DMS153 treated with DMSO at 0.1 percent for 48 hours (cell line): ENCODE data around the gene MSL1.
A peak's percentile ranks its signal among the peaks of the same experiment; 100 is the strongest.

Source experiments
- DNase-seq: peaks from one replicate; lab custom pipeline; 2025; ENCODE audit not compliant: unreplicated experiment; lab: John Stamatoyannopoulos, UW

The MSL1 gene

DNA sequence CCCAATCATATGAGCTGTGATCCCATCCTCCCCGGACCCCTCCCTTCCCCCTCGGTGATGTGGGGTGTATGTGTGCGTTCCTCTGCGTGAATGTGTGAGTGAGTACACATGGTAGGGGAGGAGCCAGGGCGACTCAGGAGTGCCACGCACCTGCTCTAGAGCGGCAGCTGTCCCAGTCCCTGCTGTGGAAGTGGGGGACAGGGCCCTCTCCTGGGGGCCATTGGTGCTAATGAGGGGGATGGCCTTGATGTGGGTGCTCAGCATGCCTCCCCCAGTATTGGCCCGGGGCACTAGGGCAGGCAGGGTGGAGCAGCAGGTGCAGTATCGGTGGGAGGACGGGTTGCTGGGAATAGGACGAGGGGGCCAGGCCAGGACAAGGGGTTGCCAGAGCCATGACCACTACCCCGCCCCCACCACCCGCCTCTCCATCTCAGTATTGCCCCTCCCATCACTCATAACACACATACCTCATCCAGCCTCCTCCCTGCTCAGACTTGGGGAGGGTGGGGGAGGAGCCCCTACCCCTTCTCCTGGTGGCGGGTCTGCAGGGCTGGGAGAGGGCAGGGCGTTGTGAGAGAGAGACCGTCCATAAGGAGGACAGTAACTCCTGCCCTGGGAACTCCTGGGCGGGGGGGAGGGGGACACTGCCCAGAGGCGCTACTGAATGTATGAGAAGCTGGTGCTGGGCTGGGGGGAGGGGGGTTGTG lies 29.9 kb upstream of the MSL1 start:
- no peak for DNase-seq

DNA sequence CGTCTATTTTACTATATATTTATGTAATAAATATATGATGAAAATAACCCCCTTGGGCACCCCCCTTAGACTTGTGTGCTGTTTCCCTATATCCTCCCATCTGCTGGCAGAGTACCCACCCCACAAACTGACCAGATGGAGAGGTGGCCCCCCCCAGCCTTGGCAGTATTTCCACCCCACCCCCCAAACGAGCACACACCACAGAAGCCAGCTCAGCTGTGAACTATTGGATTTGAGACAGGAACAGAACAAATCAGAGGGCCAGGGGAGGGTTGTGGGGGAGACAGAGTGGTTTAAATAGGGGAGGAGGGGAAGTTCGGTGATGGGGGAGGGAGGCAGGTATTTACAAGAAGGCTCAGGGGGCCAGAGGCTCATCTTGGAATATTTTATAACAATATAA lies 29.2 kb upstream of the MSL1 start:
- no peak for DNase-seq

DNA sequence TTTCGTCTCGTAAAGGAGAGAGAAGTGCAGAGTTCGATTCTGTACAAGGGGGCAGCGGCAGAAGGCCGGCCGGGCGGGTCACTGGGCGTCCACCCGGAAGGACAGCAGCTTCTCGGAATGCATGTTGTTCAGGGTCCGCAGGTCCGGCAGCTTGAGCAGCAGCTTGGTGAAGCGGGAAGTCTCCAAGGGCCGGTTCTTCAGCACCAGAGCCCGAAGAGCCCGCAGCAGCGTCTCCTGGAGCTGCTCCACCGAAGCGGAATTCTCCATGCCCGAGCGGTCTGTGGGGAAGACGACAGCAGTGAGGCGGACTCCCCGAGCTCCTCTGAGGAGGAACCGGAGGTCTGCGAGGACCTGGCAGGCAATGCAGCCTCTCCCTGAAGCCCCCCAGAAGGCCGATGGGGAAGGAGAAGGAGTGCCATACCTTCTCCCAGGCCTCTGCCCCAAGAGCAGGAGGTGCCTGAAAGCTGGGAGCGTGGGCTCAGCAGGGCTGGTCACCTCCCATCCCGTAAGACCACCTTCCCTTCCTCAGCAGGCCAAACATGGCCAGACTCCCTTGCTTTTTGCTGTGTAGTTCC lies 28.7 kb upstream of the MSL1 start:
- DNase-seq, result no peak

DNA sequence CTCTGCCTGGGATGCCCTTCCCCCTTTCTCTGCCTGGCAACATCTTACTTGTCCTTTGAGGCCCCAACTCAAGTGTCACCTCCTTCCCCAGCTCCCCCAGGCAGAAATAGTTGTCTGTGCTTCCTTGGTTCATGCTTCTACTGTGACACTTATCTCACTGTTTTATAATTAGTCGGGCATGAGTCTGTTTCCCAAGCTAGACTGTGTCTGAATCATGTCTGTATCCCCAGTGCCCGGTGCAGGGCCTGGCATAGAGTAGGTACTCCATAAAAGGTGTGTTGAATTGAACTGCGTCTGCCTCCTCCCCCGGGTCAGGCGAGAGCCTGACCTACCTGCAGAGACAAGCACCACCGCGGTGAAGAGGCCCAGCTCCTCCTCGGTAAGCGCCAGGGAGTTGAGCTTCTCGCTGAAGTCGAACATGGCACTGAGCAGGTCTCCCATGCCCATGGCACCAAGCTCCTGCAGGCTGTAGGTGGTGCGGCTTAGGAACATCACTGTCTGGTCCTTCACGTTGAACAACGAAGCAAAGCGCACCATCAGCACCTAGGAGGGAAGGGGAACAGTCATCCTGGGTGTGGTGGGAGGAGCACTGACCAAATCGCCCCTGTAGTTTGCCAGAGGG lies 28.1 kb upstream of the MSL1 start:
- no peak for DNase-seq

DNA sequence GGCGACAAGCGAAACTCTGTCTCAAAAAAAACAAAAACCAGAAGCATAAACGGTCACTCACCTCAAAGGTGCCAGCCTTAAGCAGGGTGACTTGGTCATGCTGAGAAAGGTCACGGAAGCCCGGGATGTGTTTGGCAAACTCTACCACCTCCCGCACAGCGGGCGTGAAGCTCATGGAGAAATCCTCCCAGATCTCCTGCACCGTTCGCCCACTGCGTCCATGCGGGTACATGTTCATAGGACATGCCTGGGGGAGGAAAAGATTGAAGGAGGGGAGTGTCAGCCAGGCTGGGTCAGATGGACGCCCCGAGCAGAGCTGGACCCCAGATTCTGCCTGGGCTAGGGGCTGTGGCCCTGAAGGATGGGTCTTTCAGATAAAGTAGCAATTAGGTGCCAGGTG lies 26.9 kb upstream of the MSL1 start:
- DNase-seq, result no peak

DNA sequence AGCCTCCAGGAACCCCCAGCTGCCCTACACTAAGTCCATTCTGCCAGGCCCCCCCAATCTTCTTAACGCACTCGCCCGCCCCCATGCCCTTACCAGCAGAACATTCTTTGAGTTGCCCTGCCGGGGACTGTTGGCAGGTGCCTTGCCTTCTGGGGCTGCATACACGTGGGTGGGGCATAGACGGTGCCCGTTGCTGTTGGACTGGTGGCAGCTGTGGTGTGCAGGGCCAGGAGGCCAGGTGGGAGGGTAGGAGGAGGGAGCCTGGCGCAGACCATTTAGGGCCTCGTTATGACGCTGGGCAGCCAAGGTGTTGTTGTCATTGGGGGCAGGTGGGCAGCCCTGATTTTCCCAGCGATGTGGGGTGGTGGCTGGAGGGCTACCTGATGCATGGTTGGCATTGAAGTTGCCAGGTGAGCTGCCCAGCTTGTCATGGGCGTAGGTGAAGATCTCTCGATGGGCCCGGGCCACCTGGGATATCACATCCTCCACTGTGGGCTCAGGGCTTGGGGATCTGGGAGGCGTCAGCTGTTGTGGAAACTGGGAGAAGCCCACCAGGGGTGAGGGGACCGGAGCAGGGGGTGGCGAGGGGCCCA lies 26.3 kb upstream of the MSL1 start:
- DNase-seq, result no peak

DNA sequence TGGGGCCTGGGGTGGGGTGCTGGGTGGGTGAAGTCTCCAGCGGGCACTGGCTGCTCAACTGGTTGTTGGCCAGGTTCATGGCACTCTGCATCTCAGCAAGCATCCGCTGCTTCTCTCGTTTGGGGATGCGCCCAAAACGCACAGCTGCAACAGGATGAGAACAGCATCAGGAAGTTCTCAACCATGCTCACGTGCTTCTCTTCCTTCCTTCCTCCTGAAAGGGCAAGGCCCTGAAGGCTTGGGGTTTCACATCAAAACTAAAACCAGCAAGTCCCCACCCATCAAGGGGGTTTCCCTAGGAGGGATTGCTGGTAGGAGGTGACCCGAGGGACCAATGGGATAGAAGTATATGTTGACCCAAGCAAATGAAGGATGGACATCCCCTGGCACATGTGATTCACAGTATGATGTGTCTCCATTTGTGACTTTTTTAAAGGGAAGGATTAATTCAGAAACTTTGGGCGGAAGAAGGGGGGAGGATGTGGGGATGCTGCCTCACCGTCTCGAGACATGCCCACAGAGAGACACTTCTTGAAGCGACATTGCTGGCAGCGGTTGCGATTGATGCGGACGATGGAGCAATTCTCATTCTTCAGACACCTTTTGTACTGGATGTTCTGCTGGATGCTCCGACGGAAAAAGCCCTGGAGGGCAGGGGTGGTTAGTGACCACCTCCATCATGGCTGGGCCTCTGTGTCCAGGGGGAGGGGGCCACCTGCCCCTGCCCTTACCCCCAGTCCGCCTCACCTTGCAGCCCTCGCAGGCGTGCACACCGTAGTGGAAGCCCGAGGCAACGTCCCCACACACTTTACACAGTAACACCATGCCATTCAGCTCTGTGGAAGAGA lies 25.6 kb upstream of the MSL1 start:
- DNase-seq, result no peak

DNA sequence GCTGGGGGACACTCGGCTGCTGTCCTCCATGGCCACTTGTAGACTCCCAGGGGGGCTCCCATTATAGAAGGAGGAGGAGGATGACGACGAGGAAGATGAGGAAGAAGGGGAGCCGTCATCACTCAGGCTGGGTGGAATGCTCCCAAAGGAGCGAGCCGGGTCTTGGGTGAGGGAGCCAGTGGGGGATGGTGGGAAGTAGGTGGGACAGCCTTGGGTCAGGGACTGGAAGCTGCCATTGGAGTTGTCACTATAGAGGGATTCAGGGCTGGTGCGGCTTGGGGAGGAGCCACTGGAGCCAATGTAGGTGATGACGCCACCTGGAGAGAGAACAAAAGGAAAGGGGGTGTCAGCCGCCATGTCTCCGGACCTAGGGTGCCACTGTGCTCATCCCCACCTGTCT lies 24.7 kb upstream of the MSL1 start:
- DNase-seq, result no peak

DNA sequence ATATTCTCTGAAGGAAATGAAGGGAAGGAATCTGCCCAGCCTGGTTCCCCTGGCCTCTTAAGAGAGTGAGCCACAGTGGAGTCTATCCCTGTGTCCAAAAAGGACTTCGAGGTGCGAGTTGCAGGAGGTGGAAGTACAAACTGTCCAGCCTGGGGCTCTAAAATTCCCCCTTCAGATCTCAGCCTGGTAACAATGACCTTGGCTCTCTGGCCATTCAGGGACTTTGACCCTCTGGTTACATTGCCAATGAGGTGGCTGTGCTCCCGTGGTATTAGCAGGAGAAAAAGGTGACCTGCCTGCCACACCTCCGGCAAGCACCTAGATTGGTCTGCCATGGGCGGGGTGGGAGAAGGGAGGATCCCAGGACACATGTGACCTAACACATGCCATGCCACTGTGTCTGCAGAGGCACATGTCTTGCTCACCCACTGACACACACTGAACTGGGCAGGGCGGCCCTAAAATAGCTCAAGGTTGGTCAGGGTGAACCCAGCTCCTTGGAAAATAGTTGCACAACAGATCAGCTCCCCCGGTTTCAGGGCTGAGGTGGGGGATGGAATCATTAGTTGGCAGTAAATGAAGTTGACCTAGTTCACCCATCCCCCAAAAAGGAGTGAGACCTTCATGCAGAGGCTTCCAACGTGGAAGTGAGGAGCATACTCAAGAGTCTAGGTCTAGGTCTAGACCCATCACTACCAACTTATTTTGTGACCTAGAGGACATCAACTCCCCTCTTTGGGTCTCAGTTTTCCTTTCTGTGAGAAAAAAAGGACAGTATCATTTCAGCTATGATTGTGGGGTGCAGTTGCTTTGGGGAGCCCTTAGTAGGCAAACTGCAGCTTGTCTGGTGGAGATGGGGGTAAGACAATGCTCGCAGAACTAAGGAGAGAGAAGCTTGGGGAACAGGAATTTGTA lies 23.6 kb upstream of the MSL1 start:
- DNase-seq, result no peak

DNA sequence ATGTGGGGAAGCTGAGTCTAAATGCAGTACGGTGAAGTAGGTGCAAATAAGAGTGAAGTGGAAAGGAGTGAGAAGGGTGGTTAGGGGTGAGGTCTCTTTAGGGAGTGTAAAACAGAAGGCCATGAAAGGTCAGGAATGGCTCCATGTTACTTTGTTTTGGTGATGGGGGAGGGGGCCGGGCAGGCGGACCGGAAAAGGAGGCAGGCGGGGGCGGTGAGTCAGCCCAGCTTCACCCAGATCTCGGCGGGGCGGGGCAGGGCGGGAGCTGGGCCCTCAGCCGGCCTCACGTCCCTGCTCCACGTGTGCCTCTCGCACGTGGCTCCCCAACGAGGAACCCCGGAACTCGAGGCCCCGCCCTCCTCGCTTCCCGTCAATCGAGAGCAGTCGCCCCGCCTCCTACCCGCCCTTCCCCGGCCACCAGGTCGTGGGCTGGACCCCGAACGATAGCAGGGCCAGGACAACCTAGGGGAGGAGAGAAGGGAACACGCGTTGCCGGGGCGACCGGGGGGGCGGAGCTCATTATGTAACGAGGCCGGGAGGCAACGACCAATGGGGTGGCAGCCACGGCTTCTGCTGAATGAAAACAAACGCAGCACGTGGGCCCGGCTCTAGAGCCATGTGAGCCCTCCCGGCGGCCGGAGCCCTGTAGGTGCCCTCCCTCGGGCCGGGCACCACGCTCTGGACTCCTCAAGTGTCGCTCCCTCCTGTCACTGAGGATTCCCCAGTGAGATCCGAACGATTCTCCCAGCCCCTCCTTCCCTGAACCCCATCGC lies 22.7 kb upstream of the MSL1 start:
- DNase-seq, result peak; percentile 94

DNA sequence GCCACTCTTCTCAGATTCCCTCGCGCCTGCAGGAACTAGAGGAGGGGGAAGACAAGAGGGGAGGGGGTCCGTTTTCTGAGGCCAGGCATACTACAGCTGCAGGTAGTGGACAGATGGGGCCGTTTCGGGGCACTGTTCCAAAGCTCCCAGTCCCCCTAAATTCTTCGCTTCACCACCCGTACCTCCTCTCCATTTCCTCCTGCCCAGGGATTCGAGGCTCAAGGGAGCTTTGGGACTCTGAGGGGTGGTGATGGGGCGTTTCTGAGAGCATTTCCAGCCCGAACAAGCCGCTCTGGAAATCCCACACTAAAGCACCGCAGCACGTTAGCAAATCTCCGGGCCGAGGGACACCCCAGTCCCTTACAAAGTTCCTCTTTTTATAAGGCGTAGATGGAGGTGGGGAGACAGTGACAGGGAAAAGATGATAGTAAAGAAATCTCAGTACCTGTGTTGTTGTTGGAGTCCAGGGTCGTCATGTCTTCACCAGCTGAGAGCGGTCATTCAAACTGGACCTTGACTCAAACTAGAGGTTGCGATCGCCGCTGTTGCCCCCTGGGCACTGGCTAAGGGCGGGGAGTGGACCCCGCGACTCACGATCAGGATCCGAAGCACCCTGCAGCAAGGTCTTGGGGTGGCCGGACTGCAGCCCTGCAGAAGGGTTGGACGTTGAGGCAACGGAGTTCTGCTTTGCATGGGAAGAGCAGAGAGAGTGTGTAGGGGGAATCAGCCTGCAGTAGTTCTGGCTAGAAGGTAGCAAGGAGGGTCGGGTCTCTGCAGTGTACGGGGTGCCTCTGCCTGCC lies 22.0 kb upstream of the MSL1 start:
- DNase-seq, result no peak

DNA sequence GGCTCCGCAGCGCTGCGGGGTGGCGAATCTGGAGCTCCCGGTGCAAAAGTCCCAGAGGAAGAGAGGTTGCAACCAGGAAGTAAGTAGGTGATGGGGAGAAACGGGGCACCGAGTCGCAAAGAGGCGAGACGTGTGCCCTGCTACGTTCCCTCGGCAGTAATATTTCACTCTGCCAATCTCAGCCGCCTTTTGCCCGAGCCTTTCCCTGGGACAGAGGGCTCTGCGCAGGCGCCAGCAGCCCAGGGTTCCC lies 21.4 kb upstream of the MSL1 start, which contains the start of gene NR1D1:
NR1D1 (minus strand) TSS at position 171 of the 250 bp plus-strand sequence. CDS start 495 bp downstream, outside the sequence.
- DNase-seq, result no peak

DNA sequence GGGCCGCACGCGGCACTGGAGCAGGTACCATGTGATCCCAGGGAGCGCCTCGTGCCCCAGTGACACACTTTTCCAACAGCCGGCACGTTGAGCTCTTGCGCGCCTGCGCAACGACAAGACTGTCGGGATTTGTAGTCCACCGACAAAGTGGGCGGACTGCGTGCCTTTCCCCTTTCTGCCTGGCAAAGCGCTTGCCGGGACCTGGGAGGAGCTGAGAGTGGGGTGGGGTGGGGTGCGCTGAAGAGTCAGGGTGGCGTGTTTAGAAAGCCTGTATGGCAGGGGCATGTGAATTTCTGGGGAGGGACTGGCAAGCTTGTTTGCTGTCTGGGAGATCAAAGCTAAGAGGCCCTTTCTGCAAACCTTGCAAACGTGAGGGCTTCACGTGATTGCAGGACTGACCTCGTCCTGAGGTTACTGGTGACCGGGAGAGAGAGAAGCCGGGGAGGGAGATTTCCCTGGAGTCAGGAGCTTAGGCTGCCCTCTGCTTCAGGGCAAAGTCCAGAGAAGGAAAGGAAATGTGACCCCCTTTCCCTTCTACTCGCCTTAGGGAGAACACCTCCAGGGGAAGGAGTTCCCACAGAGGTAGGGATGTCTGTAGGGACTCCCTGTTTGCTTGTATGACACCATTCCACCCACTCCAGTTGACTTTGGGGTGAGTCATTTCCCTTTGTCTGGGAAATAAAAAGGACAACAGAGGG lies 21.0 kb upstream of the MSL1 start:
- peak; percentile 94 for DNase-seq

DNA sequence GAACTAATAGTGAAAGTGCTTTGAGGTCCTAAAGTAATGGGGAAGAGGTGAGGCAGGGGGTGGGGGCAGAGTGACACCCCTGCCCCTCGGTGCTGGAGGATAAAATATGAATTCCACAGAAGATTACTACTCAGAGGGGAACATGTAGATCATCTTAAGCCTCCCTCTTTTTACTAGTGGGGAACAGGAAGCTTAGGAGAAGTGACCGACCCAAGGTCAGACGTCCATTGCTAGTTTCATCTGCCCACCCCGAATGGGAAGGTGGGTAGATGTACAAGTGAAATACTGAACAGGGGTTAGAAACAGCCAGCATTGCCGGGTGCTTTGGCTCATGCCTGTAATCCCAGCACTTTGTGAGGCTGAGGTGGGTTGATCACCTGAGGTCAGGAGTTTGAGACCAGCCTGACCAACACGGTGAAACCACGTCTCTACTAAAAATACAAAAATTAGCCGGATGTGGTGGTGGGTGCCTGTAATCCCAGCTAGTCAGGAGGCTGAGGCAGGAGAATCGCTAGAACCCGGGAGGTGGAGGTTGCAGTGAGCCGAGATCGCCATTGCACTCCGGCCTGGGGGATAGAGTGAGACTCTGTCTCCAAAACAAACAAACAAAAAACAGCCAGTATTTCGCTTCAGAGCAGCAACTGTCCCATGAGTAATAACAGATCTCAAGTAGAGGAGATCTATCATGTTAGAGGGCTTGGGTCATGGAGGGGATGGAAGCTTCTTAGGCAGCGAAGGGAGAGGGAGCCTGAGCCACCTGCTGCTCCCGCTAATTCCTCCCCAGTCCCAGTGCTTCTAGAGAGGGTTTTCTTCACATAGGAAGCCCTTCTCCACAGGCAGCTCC lies 20.2 kb upstream of the MSL1 start:
- no peak for DNase-seq

DNA sequence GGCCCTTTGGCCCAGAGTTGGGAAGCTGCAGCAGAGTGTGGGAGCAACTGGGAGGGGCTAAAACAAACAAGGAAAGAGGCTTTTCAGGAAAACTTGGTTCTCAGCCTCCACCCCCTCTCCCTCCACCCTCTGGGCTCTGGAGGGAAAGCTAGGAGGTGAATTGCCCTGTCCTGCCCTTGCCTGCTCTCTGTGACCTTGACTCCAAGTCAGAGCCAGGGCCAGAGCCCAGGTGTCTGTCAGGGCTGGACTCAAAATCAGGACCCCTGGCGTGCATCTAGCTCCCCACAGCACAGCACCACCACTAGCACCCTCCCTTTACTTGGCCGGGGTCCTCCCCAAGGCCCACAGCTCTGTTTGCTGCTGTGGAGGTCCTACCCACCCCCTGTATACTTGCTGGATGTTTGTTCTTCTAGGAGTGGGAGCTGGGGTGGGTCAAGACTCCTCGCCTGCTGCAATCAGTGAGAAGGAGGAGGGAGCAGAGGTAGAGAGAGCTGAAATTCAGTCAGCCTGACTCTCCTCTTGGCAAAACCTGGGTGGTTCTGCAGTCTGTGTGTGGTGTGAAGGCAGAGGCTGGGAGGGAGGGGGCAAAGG lies 18.6 kb upstream of the MSL1 start:
- DNase-seq, result no peak

DNA sequence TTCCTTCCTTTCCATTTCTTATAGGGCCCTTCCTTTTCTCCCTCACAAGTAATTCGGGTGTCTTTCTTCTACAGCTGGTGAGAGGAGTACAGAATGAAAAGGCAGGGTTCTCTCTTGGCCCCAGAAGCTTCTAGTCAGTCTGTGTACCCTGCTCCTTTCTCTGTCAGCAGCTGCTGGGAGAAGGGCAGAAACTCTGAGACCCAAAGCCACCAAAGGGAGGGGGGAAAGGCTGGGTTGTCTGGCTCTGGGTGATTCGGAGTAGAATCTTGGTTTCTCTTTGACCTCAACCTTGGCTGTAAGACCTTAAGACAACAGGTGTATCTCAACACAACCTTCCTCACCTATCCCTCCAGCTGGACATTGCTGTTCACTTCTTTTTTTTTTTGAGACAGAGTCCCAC lies 18.1 kb upstream of the MSL1 start:
- no peak for DNase-seq
